ENCODE data around the gene APLF. TPM values are rescaled to one million over a fixed set of nuclear protein-coding genes. Genes with fewer than 3 reads are reported as not detected.

APLF gene
- total RNA-seq, 2 experiments from 2014 or later: 4.1 to 4.3 TPM

DNA sequence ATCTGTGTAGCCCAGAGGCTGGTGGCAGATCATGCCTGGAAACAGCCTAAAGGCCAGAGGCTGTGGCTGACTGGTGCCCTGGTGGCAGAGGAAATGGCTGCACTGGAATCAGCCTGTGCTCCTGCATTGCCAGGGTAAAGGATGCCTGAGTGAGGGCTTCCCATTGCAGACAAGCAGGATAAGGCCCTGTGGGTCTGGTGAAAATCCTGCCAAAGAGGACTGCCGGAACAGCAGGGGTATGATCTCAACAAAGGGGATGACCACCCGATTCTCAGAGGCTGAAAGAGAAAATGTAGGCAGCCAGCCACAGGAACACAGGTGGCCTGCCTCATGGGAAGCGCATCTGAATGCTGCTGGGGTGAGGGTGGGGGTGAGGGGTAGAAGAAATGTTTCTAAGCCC lies 48.5 kb upstream of the APLF start:
- H3K9me3 ChIP-seq (ENCODE audit: control insufficient read depth in 1 of 2, insufficient read depth in 1 of 2, low read length in 2 of 2): no peaks in the 10 kb centered on the region
- TF ChIP-seq, protein P1, sequence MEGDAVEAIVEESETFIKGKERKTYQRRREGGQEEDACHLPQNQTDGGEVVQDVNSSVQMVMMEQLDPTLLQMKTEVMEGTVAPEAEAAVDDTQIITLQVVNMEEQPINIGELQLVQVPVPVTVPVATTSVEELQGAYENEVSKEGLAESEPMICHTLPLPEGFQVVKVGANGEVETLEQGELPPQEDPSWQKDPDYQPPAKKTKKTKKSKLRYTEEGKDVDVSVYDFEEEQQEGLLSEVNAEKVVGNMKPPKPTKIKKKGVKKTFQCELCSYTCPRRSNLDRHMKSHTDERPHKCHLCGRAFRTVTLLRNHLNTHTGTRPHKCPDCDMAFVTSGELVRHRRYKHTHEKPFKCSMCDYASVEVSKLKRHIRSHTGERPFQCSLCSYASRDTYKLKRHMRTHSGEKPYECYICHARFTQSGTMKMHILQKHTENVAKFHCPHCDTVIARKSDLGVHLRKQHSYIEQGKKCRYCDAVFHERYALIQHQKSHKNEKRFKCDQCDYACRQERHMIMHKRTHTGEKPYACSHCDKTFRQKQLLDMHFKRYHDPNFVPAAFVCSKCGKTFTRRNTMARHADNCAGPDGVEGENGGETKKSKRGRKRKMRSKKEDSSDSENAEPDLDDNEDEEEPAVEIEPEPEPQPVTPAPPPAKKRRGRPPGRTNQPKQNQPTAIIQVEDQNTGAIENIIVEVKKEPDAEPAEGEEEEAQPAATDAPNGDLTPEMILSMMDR (IDR thresholded peaks at IDR 0.05): no peak
- H3K27me3 Mint-ChIP-seq: no peaks in the 10 kb centered on the region
- no peaks in the 10 kb centered on the region for H3K9me3 Mint-ChIP-seq
- H3K4me1 ChIP-seq (ENCODE audit: insufficient read depth, low read length): peaks cover 24% of the 10 kb centered on the region
- no peak for DNase-seq
- H3K4me1 Mint-ChIP-seq (ENCODE audit: low read depth): no peaks in the 10 kb centered on the region
- no peak overlapping the region for H3K27ac ChIP-seq (ENCODE audit: low read depth in 1 of 2, low read length in 2 of 2)
- H3K27ac Mint-ChIP-seq: no peak overlapping the region
- no peaks in the 10 kb centered on the region for H3K36me3 Mint-ChIP-seq (ENCODE audit: low read depth)
- no peaks in the 10 kb centered on the region for H3K36me3 ChIP-seq (ENCODE audit: insufficient read depth, low read length)
- no peaks in the 10 kb centered on the region for H3K27me3 ChIP-seq (ENCODE audit: control insufficient read depth in 1 of 2, insufficient read depth in 2 of 2, low read length in 2 of 2)
- CTCF ChIA-PET: no interaction called here
- H3K4me3 Mint-ChIP-seq: no peak overlapping the region
- intact Hi-C loops (cut with DNase I, micrococcal nuclease): no loop called here
- POLR2A ChIA-PET: no interaction called here
- ATAC-seq (ENCODE audit: poor library complexity): no peak
- no peak overlapping the region for H3K4me3 ChIP-seq (ENCODE audit: low read length)

DNA sequence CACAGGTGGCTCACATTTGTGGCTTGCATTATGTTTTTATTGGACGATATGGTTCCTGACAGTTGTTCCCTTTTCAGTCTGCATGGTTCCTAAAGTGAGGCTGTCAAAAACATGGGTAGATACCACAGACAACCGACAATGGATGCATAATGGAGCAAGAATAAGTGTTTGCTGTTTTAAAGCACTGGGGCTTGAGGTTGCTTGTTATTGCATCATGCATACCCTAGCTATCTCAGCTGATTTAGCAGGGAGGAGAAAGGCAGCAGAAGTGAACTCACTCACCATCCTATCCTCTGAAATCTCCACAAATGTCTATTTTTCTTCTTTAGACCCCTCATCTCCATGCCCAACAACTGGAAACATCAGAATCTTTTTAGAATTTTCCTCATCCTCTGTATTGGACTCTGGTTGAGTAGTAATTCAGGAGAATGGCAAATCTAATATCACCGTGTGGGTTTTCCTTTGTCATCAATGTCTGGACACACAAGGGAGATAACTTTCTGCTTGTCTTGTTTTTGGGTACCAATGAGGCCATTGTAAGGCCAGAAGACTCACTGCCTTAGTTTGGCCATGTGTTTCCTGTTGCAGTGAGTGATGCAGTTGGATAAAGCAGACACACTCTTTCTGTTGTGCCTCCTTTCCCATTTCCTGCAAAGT lies 47.0 kb upstream of the APLF start:
- H3K4me3 Mint-ChIP-seq: no peak overlapping the region
- Histone ChIP-seq H3K4me3 (ENCODE audit: low read length) (no peak overlapping the region), H3K4me1 (ENCODE audit: insufficient read depth, low read length) (peaks cover 32% of the 10 kb centered on the region), H3K27me3 (ENCODE audit: control insufficient read depth in 1 of 2, insufficient read depth in 2 of 2, low read length in 2 of 2) (no peaks in the 10 kb centered on the region), H3K9me3 (ENCODE audit: control insufficient read depth in 1 of 2, insufficient read depth in 1 of 2, low read length in 2 of 2) (no peaks in the 10 kb centered on the region), H3K27ac (ENCODE audit: low read depth in 1 of 2, low read length in 2 of 2) (no peak overlapping the region), H3K36me3 (ENCODE audit: insufficient read depth, low read length) (no peaks in the 10 kb centered on the region)
- DNase-seq: no peak
- H3K27me3 Mint-ChIP-seq: no peaks in the 10 kb centered on the region
- TF ChIP-seq, protein P1 (IDR thresholded peaks at IDR 0.05): no peak
- no peak for ATAC-seq (ENCODE audit: poor library complexity)
- no peak overlapping the region for H3K27ac Mint-ChIP-seq
- intact Hi-C loops (cut with DNase I, micrococcal nuclease): no loop called here
- no peaks in the 10 kb centered on the region for H3K9me3 Mint-ChIP-seq
- ChIA-PET POLR2A (no interaction called here), CTCF (no interaction called here)
- no peaks in the 10 kb centered on the region for H3K36me3 Mint-ChIP-seq (ENCODE audit: low read depth)
- no peaks in the 10 kb centered on the region for H3K4me1 Mint-ChIP-seq (ENCODE audit: low read depth)

DNA sequence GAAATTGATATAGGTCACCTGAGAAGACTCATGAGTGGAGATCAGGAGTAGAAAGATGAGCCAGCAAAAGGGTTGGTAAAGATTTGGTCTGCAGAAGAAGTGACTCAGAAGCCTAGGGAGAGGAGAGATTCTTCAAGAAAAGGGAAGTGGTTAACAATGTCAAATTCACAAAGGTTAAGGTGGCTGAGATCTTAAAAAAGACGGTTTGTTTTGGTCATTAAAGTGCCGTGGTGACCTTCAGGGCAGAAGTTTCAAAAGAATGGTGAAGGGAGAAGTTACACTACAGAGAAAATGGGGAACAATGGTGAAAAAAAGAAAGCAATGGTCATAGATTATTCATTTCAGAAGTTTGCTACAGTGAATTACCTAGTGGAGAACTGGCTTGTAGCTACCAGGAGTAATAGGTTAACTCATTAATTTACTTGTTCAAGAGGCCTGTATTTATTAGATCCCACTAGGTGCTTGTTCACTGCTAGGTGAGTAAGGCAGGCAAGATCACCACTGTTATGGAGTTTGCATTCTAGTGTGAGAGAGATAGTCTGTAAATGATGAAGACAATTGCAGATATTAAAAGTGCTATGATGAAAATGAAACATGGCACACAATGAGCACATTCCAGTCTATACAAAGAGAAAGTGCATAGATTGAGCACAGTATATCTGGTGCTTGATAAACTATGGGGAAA lies 43.3 kb upstream of the APLF start:
- Mint-ChIP-seq H3K9me3 (no peaks in the 10 kb centered on the region), H3K4me3 (no peak overlapping the region), H3K27me3 (no peaks in the 10 kb centered on the region), H3K27ac (no peak overlapping the region), H3K36me3 (ENCODE audit: low read depth) (no peaks in the 10 kb centered on the region), H3K4me1 (ENCODE audit: low read depth) (peaks cover 8% of the 10 kb centered on the region)
- peak in 3 of 14 experiments; percentile 52 to 71 (median 59) for DNase-seq
- POLR2A ChIA-PET: interaction anchor here (0.8 kb wide), 1 partner anchor 13 kb away, joined by 3 read pairs; no protein-coding TSS in a partner anchor
- Histone ChIP-seq H3K4me3 (ENCODE audit: low read length) (no peak overlapping the region), H3K9me3 (ENCODE audit: control insufficient read depth in 1 of 2, insufficient read depth in 1 of 2, low read length in 2 of 2) (no peaks in the 10 kb centered on the region), H3K27me3 (ENCODE audit: control insufficient read depth in 1 of 2, insufficient read depth in 2 of 2, low read length in 2 of 2) (no peaks in the 10 kb centered on the region), H3K4me1 (ENCODE audit: insufficient read depth, low read length) (peaks cover 43% of the 10 kb centered on the region), H3K27ac (ENCODE audit: low read depth in 1 of 2, low read length in 2 of 2) (peak overlapping the region in 1 of 2 donors; percentile 28), H3K36me3 (ENCODE audit: insufficient read depth, low read length) (no peaks in the 10 kb centered on the region)
- CTCF ChIA-PET: no interaction called here
- ATAC-seq (ENCODE audit: poor library complexity): peak; percentile 45
- TF ChIP-seq, protein P1 (IDR thresholded peaks at IDR 0.05): no peak
- intact Hi-C loops (cut with DNase I, micrococcal nuclease): no loop called here

All from CD4-positive, alpha-beta T cell (primary cell).